ENCODE results near the gene CDC5L. TPM values are rescaled to one million over a fixed set of nuclear protein-coding genes. Genes with fewer than 3 reads are reported as not detected.

Gene CDC5L
- polyA plus RNA-seq, 1 donor (not counting 4 experiments of a cell fraction or from before 2014, with no cell fraction given) = 16.6 TPM

GRCh38 chr6:44425951-44426350, 38.4 kb downstream of the CDC5L start:
- dilution Hi-C loops (cut with MboI; ENCODE audit: extremely low pct_ligation_motif_present, low sequenced_read_pairs) = no loop called here
- no peaks in the 10 kb centered on the region for H3K79me2 ChIP-seq (ENCODE audit: control insufficient read depth, insufficient read depth, low read length)
- no peak for FAIRE-seq

GRCh38 chr6:44428682-44429081, 41.2 kb downstream of the CDC5L start:
- no peak for TF ChIP-seq EZH2 (IDR thresholded peaks at IDR 0.05; ENCODE audit: low read length)
- no peak for TF ChIP-seq CTCF (optimal IDR thresholded peaks at IDR 0.05 in 1 of 3, IDR thresholded peaks at IDR 0.05 in 1 of 3, conservative IDR thresholded peaks at IDR 0.05 in 1 of 3; ENCODE audit: extremely low read depth in 1 of 3, insufficient read depth in 2 of 3, low read length in 3 of 3)
- Histone ChIP-seq H3K9me3 (ENCODE audit: control insufficient read depth, low read depth, low read length) (no peaks in the 10 kb centered on the region), H3K4me2 (ENCODE audit: control insufficient read depth, extremely low read depth, insufficient read depth, low read depth, low read length) (no peak overlapping the region), H3K4me3 (ENCODE audit: control insufficient read depth in 2 of 3, extremely low read depth in 1 of 3, insufficient read depth in 2 of 3, low read depth in 1 of 3, low read length in 3 of 3) (no peak overlapping the region), H3K9me1 (ENCODE audit: control insufficient read depth, extremely low read depth, insufficient read depth, low read length) (no peaks in the 10 kb centered on the region), H4K20me1 (ENCODE audit: control insufficient read depth, extremely low read depth, insufficient read depth, low read length) (no peaks in the 10 kb centered on the region), H3K27ac (ENCODE audit: control insufficient read depth, insufficient read depth, low read length) (no peak overlapping the region), H2AFZ (ENCODE audit: control insufficient read depth, low read length) (no peak overlapping the region), H3K79me2 (ENCODE audit: control insufficient read depth, insufficient read depth, low read length) (peaks cover 4% of the 10 kb centered on the region), H3K36me3 (ENCODE audit: control insufficient read depth in 2 of 2, extremely low read depth in 1 of 2, insufficient read depth in 2 of 2, low read length in 2 of 2) (peaks cover 7 to 24% of the 10 kb centered on the region in 2 experiments), H3K27me3 (ENCODE audit: control insufficient read depth, extremely low read depth, insufficient read depth, low read length) (no peaks in the 10 kb centered on the region), H3K4me1 (ENCODE audit: control insufficient read depth, extremely low read depth, insufficient read depth, low read length) (no peaks in the 10 kb centered on the region), H3K9ac (ENCODE audit: control insufficient read depth, extremely low read depth, insufficient read depth, low read length) (no peak overlapping the region)
- no peak for FAIRE-seq
- no peak for DNase-seq (ENCODE audit: low read depth, low spot score)
- dilution Hi-C loops (cut with MboI; ENCODE audit: extremely low pct_ligation_motif_present, low sequenced_read_pairs) = no loop called here

More at GRCh38 chr6:44425951-44426350, 38.4 kb downstream of the CDC5L start:
- H3K9me1 ChIP-seq (ENCODE audit: control insufficient read depth, extremely low read depth, insufficient read depth, low read length) = no peaks in the 10 kb centered on the region
- H3K27me3 ChIP-seq (ENCODE audit: control insufficient read depth, extremely low read depth, insufficient read depth, low read length) = no peaks in the 10 kb centered on the region
- H3K4me2 ChIP-seq (ENCODE audit: control insufficient read depth, extremely low read depth, insufficient read depth, low read depth, low read length) = no peak overlapping the region
- no peak overlapping the region for H3K9ac ChIP-seq (ENCODE audit: control insufficient read depth, extremely low read depth, insufficient read depth, low read length)
- DNase-seq (ENCODE audit: low read depth, low spot score) = no peak
- no peak overlapping the region for H2AFZ ChIP-seq (ENCODE audit: control insufficient read depth, low read length)
- H4K20me1 ChIP-seq (ENCODE audit: control insufficient read depth, extremely low read depth, insufficient read depth, low read length) = no peaks in the 10 kb centered on the region
- H3K4me3 ChIP-seq (ENCODE audit: control insufficient read depth in 2 of 3, extremely low read depth in 1 of 3, insufficient read depth in 2 of 3, low read depth in 1 of 3, low read length in 3 of 3) = no peak overlapping the region
- H3K36me3 ChIP-seq (ENCODE audit: control insufficient read depth in 2 of 2, extremely low read depth in 1 of 2, insufficient read depth in 2 of 2, low read length in 2 of 2) = peaks cover 7 to 21% of the 10 kb centered on the region in 2 experiments
- TF ChIP-seq EZH2 (IDR thresholded peaks at IDR 0.05; ENCODE audit: low read length) (no peak), CTCF (optimal IDR thresholded peaks at IDR 0.05 in 1 of 3, IDR thresholded peaks at IDR 0.05 in 1 of 3, conservative IDR thresholded peaks at IDR 0.05 in 1 of 3; ENCODE audit: extremely low read depth in 1 of 3, insufficient read depth in 2 of 3, low read length in 3 of 3) (no peak)
- H3K27ac ChIP-seq (ENCODE audit: control insufficient read depth, insufficient read depth, low read length) = no peak overlapping the region
- no peaks in the 10 kb centered on the region for H3K9me3 ChIP-seq (ENCODE audit: control insufficient read depth, low read depth, low read length)
- H3K4me1 ChIP-seq (ENCODE audit: control insufficient read depth, extremely low read depth, insufficient read depth, low read length) = no peaks in the 10 kb centered on the region
